Body of pancreas (tissue), 4 donors: ENCODE measurements around the gene MEG3. TPM values are rescaled to one million over a fixed set of nuclear protein-coding genes. Genes with fewer than 3 reads are reported as not detected.

Experiments
- ATAC-seq: fragments of 150-250 bp; one replicate; pipeline ENCODE4 v1.9.1; 2016
- DNase-seq, 4 donors: peaks; one replicate each; pipeline ENCODE4 v3.0.0-alpha.2; 2019
- H3K27ac ChIP-seq, 4 donors: fragments of 200-600 bp; sonication (generic); 1 replicate in 3 of 4; 2 replicates in 1 of 4; pipeline versions ENCODE4 v1.5.1 to v1.6.1; 2016 to 2019; ENCODE audit warnings: mild to moderate bottlenecking in 1 of 4, mixed read lengths in 1 of 4, moderate library complexity in 1 of 4
- H3K27me3 ChIP-seq, 2 donors: fragments of 200-600 bp; sonication (generic); one replicate each; pipeline ENCODE4 v1.6.0; 2016; ENCODE audit warnings: mild to moderate bottlenecking in 1 of 2
- H3K36me3 ChIP-seq, 2 donors: fragments of 200-600 bp; sonication (generic); replicated peaks in 1 of 2; 2 replicates each; pipeline ENCODE4 v1.5.1; 2016; ENCODE audit warnings: low read depth in 2 of 2; ENCODE audit not compliant: insufficient read depth in 1 of 2
- H3K4me1 ChIP-seq: fragments of 200-600 bp; sonication (generic); one replicate; pipeline ENCODE4 v1.6.0; 2016
- H3K4me3 ChIP-seq, 2 donors: fragments of 200-600 bp; sonication (generic); 1 replicate in 1 of 2; 2 replicates in 1 of 2; pipeline ENCODE4 v1.5.1; 2016 to 2019
- H3K9me3 ChIP-seq, 3 donors: fragments of 200-600 bp; sonication (generic); 1 replicate in 2 of 3; 2 replicates in 1 of 3; pipeline ENCODE4 v1.5.1; 2016
- CTCF ChIP-seq, 7 experiments: fragments of 450-650 bp in 4 of 7; fragments of 200-600 bp in 3 of 7; sonication (generic) in 3 of 7; IDR thresholded peaks; one replicate each; pipeline ENCODE4 v1.5.1; 2016 to 2019; ENCODE audit warnings: antibody characterized with exemption in 7 of 7
- POLR2A ChIP-seq, 3 donors: fragments of 450-650 bp; IDR thresholded peaks; one replicate each; pipeline ENCODE4 v1.6.1; 2016; ENCODE audit warnings: antibody characterized with exemption in 3 of 3, mild to moderate bottlenecking in 2 of 3
- WGBS, 2 donors: methylation state at CpG; one replicate each; pipeline ENCODE4 v1.1.5; 2017; 5-methylcytosine and 5-hydroxymethylcytosine counted together
- intact Hi-C: fragments of 100-400 bp; cut with DNase I; formaldehyde crosslinking; loops from one replicate; pipeline ENCODE4 v1.15.1; 2023
- total RNA-seq, 2 donors: library from RNA; depleted of rRNA; stranded (reverse); fragments of >200 nt; gene quantifications; one replicate each; pipeline ENCODE4 v1.1.0, GENCODE V29; 2016

The MEG3 gene
- total RNA-seq, 2 donors from 2014 or later: 150 to 537 TPM

DNA sequence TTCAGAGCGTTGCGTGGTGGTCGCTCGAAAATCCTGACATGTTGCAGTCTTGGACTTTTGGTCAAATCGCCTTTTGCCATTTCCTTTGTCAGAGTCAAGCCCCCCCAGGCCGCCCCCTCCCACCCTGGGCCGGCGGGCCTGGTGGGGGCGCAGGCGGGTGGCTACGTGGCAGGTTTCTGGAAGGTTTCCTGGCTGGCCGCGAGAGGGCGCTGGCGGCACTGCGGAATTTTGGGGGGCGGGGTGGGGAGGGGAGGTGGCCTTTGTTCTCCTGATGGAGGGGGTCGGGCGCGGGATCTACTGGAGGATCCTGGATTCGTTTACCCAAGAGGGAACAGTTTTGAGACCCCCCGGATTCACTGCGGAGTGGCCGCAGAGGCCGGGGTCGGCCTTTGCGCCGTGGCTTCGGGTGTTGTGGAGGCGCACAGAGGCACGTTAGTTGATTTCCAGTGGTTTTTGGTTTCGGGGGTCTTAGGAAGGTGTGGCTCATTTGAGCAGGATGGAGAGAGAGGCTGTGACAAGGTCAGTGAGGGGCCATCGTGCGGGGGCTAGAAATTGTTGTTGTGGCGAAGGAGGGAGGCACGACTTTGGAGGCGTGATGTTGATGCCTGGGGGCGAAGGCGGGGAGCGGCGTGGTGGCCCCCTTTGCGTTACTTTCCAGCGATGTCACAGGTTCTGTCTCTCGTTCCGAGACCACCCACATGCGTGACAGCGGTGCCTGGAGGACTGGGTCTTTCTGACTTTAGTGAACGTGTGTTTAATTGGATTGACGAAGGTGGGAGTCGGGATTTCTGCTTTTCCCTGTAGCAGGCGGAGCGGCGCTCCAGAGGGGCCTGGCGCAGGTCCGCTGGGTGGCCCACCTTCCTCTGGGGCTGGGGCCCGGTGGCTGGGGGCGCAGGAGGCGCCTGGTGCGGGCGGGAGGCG lies 1.4 kb downstream of the MEG3 start:
- Histone ChIP-seq H3K27me3 (no peaks in the 10 kb centered on the region), H3K27ac (peak overlapping the region; percentile 25 to 73 (median 49)), H3K36me3 (no peaks in the 10 kb centered on the region), H3K9me3 (no peaks in the 10 kb centered on the region), H3K4me1 (peaks cover 7% of the 10 kb centered on the region), H3K4me3 (peak overlapping the region; percentile 17 to 18)
- 46 to 58% methylated on average over 43 to 56 of the region's 61 CpGs for WGBS, 2 donors
- DNase-seq (peak in 1 of 4 donors; percentile 42), ATAC-seq (peak; percentile 35)
- intact Hi-C loops: no loop called here
- TF ChIP-seq POLR2A (IDR thresholded peaks at IDR 0.05) (peak in 2 of 3 donors; percentile 1), CTCF (IDR thresholded peaks at IDR 0.05) (peak; percentile 28 to 45 (median 41))

- DNase-seq (peak; percentile 36 to 68 (median 56)), ATAC-seq (peak; percentile 52)
- H3K27ac ChIP-seq: peak overlapping the region in 1 of 4 donors; percentile 73
- peak; percentile 16 to 59 (median 42) for TF ChIP-seq CTCF (IDR thresholded peaks at IDR 0.05)
- TF ChIP-seq POLR2A (IDR thresholded peaks at IDR 0.05): peak in 1 of 3 donors; percentile 5
- intact Hi-C loops: no loop called here
- 62 to 65% methylated on average over 14 to 15 of the region's 26 CpGs for WGBS, 2 donors
- no peaks in the 10 kb centered on the region for H3K9me3 ChIP-seq
- no peaks in the 10 kb centered on the region for H3K27me3 ChIP-seq
- no peaks in the 10 kb centered on the region for H3K36me3 ChIP-seq
- no peaks in the 10 kb centered on the region for H3K4me1 ChIP-seq
- peak overlapping the region in 1 of 2 donors; percentile 17 for H3K4me3 ChIP-seq
Observed at GRCh38 chr14:100828031-100828769, 2.3 kb downstream of the MEG3 start.

DNA sequence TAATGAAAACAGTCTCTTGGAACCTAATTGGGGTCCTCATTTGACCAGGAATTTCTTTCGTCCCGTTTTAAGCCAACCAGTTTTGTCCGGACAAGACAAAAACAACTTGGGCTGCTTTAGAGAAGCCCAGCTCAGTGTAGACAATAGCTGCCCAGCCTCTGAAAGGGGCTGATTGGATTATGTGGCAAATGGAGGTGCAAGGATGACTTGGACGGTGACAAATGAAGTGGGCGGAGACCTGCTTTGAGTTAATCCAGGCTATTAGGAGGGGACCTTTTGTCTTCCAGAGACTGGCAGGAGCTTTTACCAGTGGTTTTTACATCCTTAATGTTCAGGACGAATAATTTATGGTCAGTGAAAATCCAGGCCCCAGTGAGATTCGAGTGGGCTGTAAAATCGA lies 4.8 kb downstream of the MEG3 start:
- WGBS, 2 donors: 78 to 84% methylated on average over 8 of the region's 8 CpGs
- DNase-seq: no peak

GRCh38 chr14:100832311-100832960 lies 6.5 kb downstream of the MEG3 start:
- no peak for ATAC-seq
- H3K9me3 ChIP-seq: no peaks in the 10 kb centered on the region
- H3K27ac ChIP-seq: no peak overlapping the region
- no peaks in the 10 kb centered on the region for H3K36me3 ChIP-seq
- no peak overlapping the region for H3K4me3 ChIP-seq
- 82 to 84% methylated on average over 21 of the region's 21 CpGs for WGBS, 2 donors
- H3K4me1 ChIP-seq: no peaks in the 10 kb centered on the region
- no peak for DNase-seq
- TF ChIP-seq CTCF (IDR thresholded peaks at IDR 0.05) (no peak), POLR2A (IDR thresholded peaks at IDR 0.05) (no peak)
- H3K27me3 ChIP-seq: no peaks in the 10 kb centered on the region
- intact Hi-C loops: no loop called here

More for the DNA sequence above, 4.8 kb downstream of the MEG3 start:
- intact Hi-C loops: no loop called here
- no peaks in the 10 kb centered on the region for H3K36me3 ChIP-seq
- no peaks in the 10 kb centered on the region for H3K9me3 ChIP-seq
- H3K27me3 ChIP-seq: no peaks in the 10 kb centered on the region
- no peaks in the 10 kb centered on the region for H3K4me1 ChIP-seq
- TF ChIP-seq POLR2A (IDR thresholded peaks at IDR 0.05): no peak
- TF ChIP-seq CTCF (IDR thresholded peaks at IDR 0.05): no peak
- no peak overlapping the region for H3K27ac ChIP-seq
- no peak for ATAC-seq
- H3K4me3 ChIP-seq: no peak overlapping the region
